GM21526 (cell line): ENCODE data around the gene FSIP1.

Experiments
- ATAC-seq: cut with Tn5 transposase; IDR thresholded peaks from one replicate; pipeline ENCODE4 v1.9.1; 2021; ENCODE audit warnings: moderate library complexity; ENCODE audit not compliant: unreplicated experiment, low FRiP score

Gene FSIP1

GRCh38 chr15:39690881-39691634 is 91.6 kb downstream of the FSIP1 start:
- ATAC-seq: no peak

- ATAC-seq: no peak
Measured at GRCh38 chr15:39687965-39688364, 94.7 kb downstream of the FSIP1 start.

GRCh38 chr15:39685999-39686613 is 96.5 kb downstream of the FSIP1 start:
- ATAC-seq: no peak

GRCh38 chr15:39685367-39685766 is 97.3 kb downstream of the FSIP1 start:
- ATAC-seq: no peak

- ATAC-seq: no peak
Measured at GRCh38 chr15:39684233-39684632, 98.4 kb downstream of the FSIP1 start.

- ATAC-seq: no peak
Measured at GRCh38 chr15:39682366-39682765, 100.3 kb downstream of the FSIP1 start.

GRCh38 chr15:39680868-39681267 is 101.8 kb downstream of the FSIP1 start:
- no peak for ATAC-seq

- no peak for ATAC-seq
Measured at GRCh38 chr15:39672666-39673065, 110.0 kb downstream of the FSIP1 start.

GRCh38 chr15:39672184-39672583 is 110.5 kb downstream of the FSIP1 start:
- ATAC-seq: no peak

- no peak for ATAC-seq
Measured at GRCh38 chr15:39670687-39671086, 112.0 kb downstream of the FSIP1 start.

GRCh38 chr15:39669661-39670060 is 113.0 kb downstream of the FSIP1 start:
- ATAC-seq: no peak

- ATAC-seq: no peak
Measured at GRCh38 chr15:39669241-39669640, 113.4 kb downstream of the FSIP1 start.

GRCh38 chr15:39668457-39668856 is 114.2 kb downstream of the FSIP1 start:
- no peak for ATAC-seq

- no peak for ATAC-seq
Measured at GRCh38 chr15:39667382-39668127, 115.1 kb downstream of the FSIP1 start.

GRCh38 chr15:39666677-39667076 is 116.0 kb downstream of the FSIP1 start:
- no peak for ATAC-seq

GRCh38 chr15:39665629-39666250 is 116.9 kb downstream of the FSIP1 start:
- no peak for ATAC-seq

GRCh38 chr15:39663704-39664250 is 118.9 kb downstream of the FSIP1 start:
- no peak for ATAC-seq

GRCh38 chr15:39661776-39662175 is 120.9 kb downstream of the FSIP1 start:
- ATAC-seq: no peak

GRCh38 chr15:39658740-39659139 is 123.9 kb downstream of the FSIP1 start:
- ATAC-seq: no peak

GRCh38 chr15:39657668-39658067 is 125.0 kb downstream of the FSIP1 start:
- ATAC-seq: no peak

GRCh38 chr15:39657181-39657580 is 125.5 kb downstream of the FSIP1 start:
- ATAC-seq: no peak
